Keratinocyte (primary cell): ENCODE results near the gene RBM39. TPM values are rescaled to one million over a fixed set of nuclear protein-coding genes. Genes with fewer than 3 reads are reported as not detected.

Experiments used
- DNase-seq: peaks from one replicate; pipeline ENCODE4 v3.0.0-alpha.2; 2011; ENCODE audit warnings: low read depth, missing footprints, low spot score
- FAIRE-seq: peaks from 2 replicates; lab custom pipeline; 2011; peaks lifted over from hg19 to GRCh38; lab: Jason Lieb, UNC
- H2AFZ ChIP-seq: 2 replicates; pipeline ENCODE4 v1.6.0; 2012; ENCODE audit warnings: low read length, control low read depth, inconsistent platforms; ENCODE audit not compliant: control insufficient read depth
- H3K27ac ChIP-seq: 2 replicates; pipeline ENCODE4 v1.5.1; 2011; ENCODE audit warnings: low read length; ENCODE audit not compliant: control insufficient read depth, insufficient read depth
- H3K27me3 ChIP-seq: 3 replicates; pipeline ENCODE4 v1.6.0; 2011; ENCODE audit warnings: low read length; ENCODE audit not compliant: control insufficient read depth, insufficient read depth; ENCODE audit errors: extremely low read depth
- H3K36me3 ChIP-seq, 2 experiments: 2 replicates in 1 of 2; 3 replicates in 1 of 2; pipeline ENCODE4 v1.5.1; 2011; ENCODE audit warnings: low read length in 2 of 2, mild to moderate bottlenecking in 1 of 2; ENCODE audit not compliant: control insufficient read depth in 2 of 2, insufficient read depth in 2 of 2; ENCODE audit errors: extremely low read depth in 1 of 2
- H3K4me1 ChIP-seq: 3 replicates; pipeline ENCODE4 v1.5.1; 2011; ENCODE audit warnings: low read length; ENCODE audit not compliant: control insufficient read depth, insufficient read depth; ENCODE audit errors: extremely low read depth
- H3K4me2 ChIP-seq: 3 replicates; pipeline ENCODE4 v1.6.0; 2011; ENCODE audit warnings: low read depth, low read length; ENCODE audit not compliant: control insufficient read depth, insufficient read depth; ENCODE audit errors: extremely low read depth
- H3K4me3 ChIP-seq, 3 experiments: fragments of 200-600 bp in 1 of 3; sonication (generic) in 1 of 3; 2 replicates in 2 of 3; 3 replicates in 1 of 3; pipeline ENCODE4 v1.5.1; 2011 to 2016; ENCODE audit warnings: low read length in 3 of 3, mild to moderate bottlenecking in 3 of 3, control low read depth in 2 of 3, inconsistent platforms in 1 of 3, low read depth in 1 of 3, mixed read lengths in 1 of 3, mixed run types in 1 of 3, moderate library complexity in 1 of 3; ENCODE audit not compliant: control insufficient read depth in 2 of 3, insufficient read depth in 2 of 3; ENCODE audit errors: extremely low read depth in 1 of 3
- H3K79me2 ChIP-seq: 2 replicates; pipeline ENCODE4 v1.6.0; 2012; ENCODE audit warnings: low read length; ENCODE audit not compliant: control insufficient read depth, insufficient read depth
- H3K9ac ChIP-seq: 3 replicates; pipeline ENCODE4 v1.6.0; 2011; ENCODE audit warnings: low read length; ENCODE audit not compliant: control insufficient read depth, insufficient read depth; ENCODE audit errors: extremely low read depth
- H3K9me1 ChIP-seq: 3 replicates; pipeline ENCODE4 v1.6.0; 2011; ENCODE audit warnings: low read length; ENCODE audit not compliant: control insufficient read depth, insufficient read depth; ENCODE audit errors: extremely low read depth
- H3K9me3 ChIP-seq: 2 replicates; pipeline ENCODE4 v1.5.1; 2012; ENCODE audit warnings: low read depth, low read length; ENCODE audit not compliant: control insufficient read depth
- H4K20me1 ChIP-seq: 3 replicates; pipeline ENCODE4 v1.6.0; 2011; ENCODE audit warnings: low read length; ENCODE audit not compliant: control insufficient read depth, insufficient read depth; ENCODE audit errors: extremely low read depth
- EZH2 ChIP-seq: IDR thresholded peaks from one replicate; pipeline ENCODE4 v1.6.1; 2012; ENCODE audit warnings: inconsistent platforms, mild to moderate bottlenecking, low read length, moderate library complexity
- dilution Hi-C: fragments of 300-500 bp; cut with MboI; formaldehyde crosslinking; loops from one replicate; pipeline ENCODE4 v1.7.0; 2020; ENCODE audit warnings: low sequenced_read_pairs; ENCODE audit not compliant: extremely low pct_ligation_motif_present
- polyA plus RNA-seq, 5 experiments: library from polyadenylated mRNA; depleted of rRNA in 3 of 5; stranded (reverse) in 3 of 5; stranded (forward) in 1 of 5; unstranded in 1 of 5; fragments of >200 nt; gene quantifications; 1 replicate in 1 of 5; 2 replicates in 3 of 5; 3 replicates in 1 of 5; pipeline versions ENCODE4 v1.2.1 to v1.2.3, GENCODE V29; 2011 to 2012; ENCODE audit warnings: missing spikeins in 2 of 5, low read depth in 1 of 5, low replicate concordance in 1 of 5
- TF ChIP-seq, protein P1 (sequence below), 3 experiments: IDR thresholded peaks in 1 of 3; conservative IDR thresholded peaks in 1 of 3; optimal IDR thresholded peaks in 1 of 3; 2 replicates in 2 of 3; 3 replicates in 1 of 3; pipeline versions ENCODE3 to v1.5.1; 2011; ENCODE audit warnings: low read length in 3 of 3, mild to moderate bottlenecking in 3 of 3, moderate library complexity in 2 of 3, control low read depth in 1 of 3, inconsistent platforms in 1 of 3; ENCODE audit not compliant: insufficient read depth in 2 of 3; ENCODE audit errors: extremely low read depth in 1 of 3

RBM39 gene
- polyA plus RNA-seq, 1 donor (not counting 4 experiments of a cell fraction or from before 2014, with no cell fraction given): 146 TPM

GRCh38 chr20:35737865-35738333 is 4.2 kb downstream of the RBM39 start:
- Histone ChIP-seq H3K4me3 (no peak overlapping the region), H3K4me1 (peaks cover 32% of the 10 kb centered on the region), H2AFZ (no peak overlapping the region), H3K4me2 (peak overlapping the region; percentile 99), H3K27ac (no peak overlapping the region), H3K9me3 (no peaks in the 10 kb centered on the region), H3K27me3 (no peaks in the 10 kb centered on the region), H4K20me1 (peaks cover 57% of the 10 kb centered on the region), H3K79me2 (peaks cover 93% of the 10 kb centered on the region), H3K9me1 (peaks cover 8% of the 10 kb centered on the region), H3K36me3 (peaks cover 22 to 49% of the 10 kb centered on the region in 2 experiments), H3K9ac (no peak overlapping the region)
- DNase-seq (no peak), FAIRE-seq (no peak)
- TF ChIP-seq EZH2: no peak
- TF ChIP-seq, protein P1, sequence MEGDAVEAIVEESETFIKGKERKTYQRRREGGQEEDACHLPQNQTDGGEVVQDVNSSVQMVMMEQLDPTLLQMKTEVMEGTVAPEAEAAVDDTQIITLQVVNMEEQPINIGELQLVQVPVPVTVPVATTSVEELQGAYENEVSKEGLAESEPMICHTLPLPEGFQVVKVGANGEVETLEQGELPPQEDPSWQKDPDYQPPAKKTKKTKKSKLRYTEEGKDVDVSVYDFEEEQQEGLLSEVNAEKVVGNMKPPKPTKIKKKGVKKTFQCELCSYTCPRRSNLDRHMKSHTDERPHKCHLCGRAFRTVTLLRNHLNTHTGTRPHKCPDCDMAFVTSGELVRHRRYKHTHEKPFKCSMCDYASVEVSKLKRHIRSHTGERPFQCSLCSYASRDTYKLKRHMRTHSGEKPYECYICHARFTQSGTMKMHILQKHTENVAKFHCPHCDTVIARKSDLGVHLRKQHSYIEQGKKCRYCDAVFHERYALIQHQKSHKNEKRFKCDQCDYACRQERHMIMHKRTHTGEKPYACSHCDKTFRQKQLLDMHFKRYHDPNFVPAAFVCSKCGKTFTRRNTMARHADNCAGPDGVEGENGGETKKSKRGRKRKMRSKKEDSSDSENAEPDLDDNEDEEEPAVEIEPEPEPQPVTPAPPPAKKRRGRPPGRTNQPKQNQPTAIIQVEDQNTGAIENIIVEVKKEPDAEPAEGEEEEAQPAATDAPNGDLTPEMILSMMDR (optimal IDR thresholded peaks at IDR 0.05 in 1 of 3, IDR thresholded peaks at IDR 0.05 in 1 of 3, conservative IDR thresholded peaks at IDR 0.05 in 1 of 3; ENCODE audit: extremely low read depth in 1 of 3, insufficient read depth in 2 of 3, low read length in 3 of 3): no peak
- dilution Hi-C loops: no loop called here

GRCh38 chr20:35735826-35736470 is 6.1 kb downstream of the RBM39 start:
- H3K36me3 ChIP-seq: peaks cover 25 to 57% of the 10 kb centered on the region in 2 experiments

More at GRCh38 chr20:35735826-35736470, 6.1 kb downstream of the RBM39 start:
- Histone ChIP-seq H3K4me3 (no peak overlapping the region), H4K20me1 (peaks cover 73% of the 10 kb centered on the region), H3K4me2 (peak overlapping the region; percentile 38), H3K79me2 (peaks cover 100% of the 10 kb centered on the region), H3K9me3 (no peaks in the 10 kb centered on the region), H3K9me1 (peaks cover 8% of the 10 kb centered on the region), H3K27me3 (no peaks in the 10 kb centered on the region), H3K4me1 (peaks cover 32% of the 10 kb centered on the region), H3K27ac (no peak overlapping the region), H3K9ac (no peak overlapping the region), H2AFZ (no peak overlapping the region)
- FAIRE-seq (no peak), DNase-seq (no peak)
- TF ChIP-seq, protein P1 (optimal IDR thresholded peaks at IDR 0.05 in 1 of 3, IDR thresholded peaks at IDR 0.05 in 1 of 3, conservative IDR thresholded peaks at IDR 0.05 in 1 of 3; ENCODE audit: extremely low read depth in 1 of 3, insufficient read depth in 2 of 3, low read length in 3 of 3): no peak
- TF ChIP-seq EZH2: no peak
- dilution Hi-C loops: no loop called here
